C4-2B (cell line): ENCODE measurements around the gene MOB3A.

Experiments
- H3K27ac ChIP-seq: fragments of 450-650 bp; 2 replicates; pipeline ENCODE4 v1.5.1; 2017
- CTCF ChIP-seq: fragments of 450-650 bp; conservative IDR thresholded peaks from 2 replicates; pipeline ENCODE4 v1.5.1; 2017; ENCODE audit warnings: mild to moderate bottlenecking
- ZFX ChIP-seq: fragments of 450-650 bp; IDR thresholded peaks from 2 replicates; pipeline ENCODE4 v1.6.1; 2017

Gene MOB3A

DNA sequence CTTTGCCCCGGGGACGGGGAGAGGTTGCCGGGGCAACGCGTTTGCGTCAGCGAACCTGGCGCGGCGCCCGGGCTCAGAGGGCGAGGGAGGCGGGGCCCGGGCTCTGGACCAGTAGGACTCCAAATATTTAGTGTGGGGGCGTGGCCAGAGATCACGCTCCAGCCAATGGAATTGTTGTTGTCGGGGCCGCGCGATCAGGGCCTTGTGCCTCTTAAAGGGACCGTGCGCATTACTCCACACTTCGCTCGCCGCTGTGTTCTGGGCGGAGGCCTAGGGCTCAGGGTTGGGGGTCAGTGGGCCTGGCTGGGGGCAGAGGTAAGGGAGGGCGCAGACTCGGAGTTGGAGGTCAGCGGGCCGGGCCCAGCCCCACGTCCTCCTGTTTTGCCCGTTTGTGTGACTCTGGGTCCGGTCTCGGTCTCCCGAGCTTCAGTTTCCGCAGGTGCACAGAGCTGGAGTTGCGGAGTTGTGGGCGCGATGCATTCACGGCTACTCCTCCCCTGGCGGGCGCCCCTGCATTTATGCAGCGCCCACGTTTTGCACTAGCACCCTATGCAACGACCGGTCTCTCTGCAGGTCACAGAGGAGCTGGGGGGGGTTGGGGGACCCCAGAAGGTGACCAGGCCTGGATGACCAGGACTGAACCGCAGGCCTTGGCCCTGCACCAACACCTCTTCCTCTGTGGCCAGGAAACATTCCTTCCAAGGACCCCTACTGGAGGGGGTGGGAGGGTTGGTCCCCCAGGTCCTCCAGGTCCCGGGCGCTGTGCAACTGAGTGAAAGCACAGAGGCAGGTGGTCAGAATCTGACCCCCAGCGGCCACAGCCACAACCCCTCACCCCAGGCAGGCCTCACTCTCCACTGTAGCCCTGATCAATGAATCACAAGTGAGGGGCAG, 34.4 kb downstream of the MOB3A start:
- TF ChIP-seq CTCF: no peak
- TF ChIP-seq ZFX: peak; percentile 75; the same call in 1 of the 2 replicates
- peak overlapping the region; percentile 95 for H3K27ac ChIP-seq

DNA sequence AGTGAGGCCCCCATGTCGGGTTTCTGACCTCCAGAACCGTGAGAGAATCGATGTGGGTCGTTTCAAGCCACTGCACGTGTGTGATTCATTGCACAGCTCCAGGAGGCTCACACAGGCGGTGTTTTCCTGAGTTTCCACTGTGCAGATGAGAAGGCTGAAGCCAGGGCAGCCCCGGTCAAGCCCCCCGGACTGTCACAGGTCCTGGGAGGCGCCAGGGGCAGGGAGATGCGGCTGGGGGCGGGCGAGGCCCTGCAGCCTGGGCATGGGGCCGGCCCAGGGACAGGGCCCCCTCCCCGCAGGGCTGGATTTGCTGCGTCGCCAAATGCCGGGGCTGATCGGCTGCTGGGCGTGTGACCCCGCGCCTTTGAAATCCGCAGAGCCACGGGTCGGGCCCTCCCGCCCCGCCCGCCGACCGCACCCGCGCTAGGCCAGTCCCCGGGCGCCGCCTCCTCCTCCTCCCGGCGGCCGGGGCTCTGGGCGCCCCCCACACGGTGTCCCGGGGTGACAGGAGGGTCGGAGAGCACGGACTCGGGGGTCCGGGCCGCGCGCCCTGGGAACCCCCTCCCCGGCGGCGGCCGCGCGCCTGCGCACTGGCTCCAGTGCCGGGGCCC, 35.1 kb downstream of the MOB3A start:
- TF ChIP-seq ZFX: peak; percentile 12; the same call in 1 of the 2 replicates
- TF ChIP-seq CTCF: no peak
- peak overlapping the region; percentile 95 for H3K27ac ChIP-seq

DNA sequence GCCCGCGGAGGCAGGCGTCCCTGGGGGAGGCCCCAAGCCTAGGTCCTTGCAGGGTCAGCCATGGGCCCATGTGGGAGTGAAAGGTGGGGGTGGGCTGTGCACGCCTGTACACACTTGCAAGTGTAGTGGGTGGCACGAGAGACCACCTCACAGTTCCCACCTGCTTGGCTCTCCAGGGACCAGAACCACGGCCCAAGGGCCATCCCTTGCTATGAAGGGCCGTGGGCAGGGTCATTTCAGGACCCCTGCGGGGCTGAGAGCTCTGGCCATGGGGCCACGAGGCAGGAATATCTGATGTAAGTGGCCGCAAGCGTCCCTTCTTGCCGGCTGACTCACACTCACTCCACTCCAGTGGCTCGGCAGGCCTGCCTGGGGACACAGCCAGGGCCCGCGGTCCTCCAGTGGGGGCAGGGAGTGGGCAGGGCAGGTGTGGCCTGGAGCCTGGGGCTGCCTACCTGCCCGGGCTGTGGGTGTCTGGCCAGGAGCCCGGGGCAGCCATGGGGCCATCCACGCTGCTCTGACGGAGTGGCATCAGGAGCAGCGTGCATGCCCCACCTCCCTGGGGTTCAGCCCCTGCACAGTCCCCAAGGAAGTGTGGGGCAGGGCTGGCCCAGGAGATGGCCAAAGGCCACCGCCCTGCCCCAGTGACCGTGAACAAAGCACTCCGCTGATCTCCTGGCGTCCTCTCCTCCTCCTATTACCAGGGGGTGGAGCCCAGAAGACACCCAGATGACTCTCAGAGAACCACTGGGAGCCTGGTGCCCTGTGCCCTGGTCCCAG, 36.5 kb downstream of the MOB3A start:
- peak overlapping the region; percentile 95 for H3K27ac ChIP-seq
- TF ChIP-seq ZFX (peak; percentile 39; the same call in 1 of the 2 replicates), CTCF (no peak)

DNA sequence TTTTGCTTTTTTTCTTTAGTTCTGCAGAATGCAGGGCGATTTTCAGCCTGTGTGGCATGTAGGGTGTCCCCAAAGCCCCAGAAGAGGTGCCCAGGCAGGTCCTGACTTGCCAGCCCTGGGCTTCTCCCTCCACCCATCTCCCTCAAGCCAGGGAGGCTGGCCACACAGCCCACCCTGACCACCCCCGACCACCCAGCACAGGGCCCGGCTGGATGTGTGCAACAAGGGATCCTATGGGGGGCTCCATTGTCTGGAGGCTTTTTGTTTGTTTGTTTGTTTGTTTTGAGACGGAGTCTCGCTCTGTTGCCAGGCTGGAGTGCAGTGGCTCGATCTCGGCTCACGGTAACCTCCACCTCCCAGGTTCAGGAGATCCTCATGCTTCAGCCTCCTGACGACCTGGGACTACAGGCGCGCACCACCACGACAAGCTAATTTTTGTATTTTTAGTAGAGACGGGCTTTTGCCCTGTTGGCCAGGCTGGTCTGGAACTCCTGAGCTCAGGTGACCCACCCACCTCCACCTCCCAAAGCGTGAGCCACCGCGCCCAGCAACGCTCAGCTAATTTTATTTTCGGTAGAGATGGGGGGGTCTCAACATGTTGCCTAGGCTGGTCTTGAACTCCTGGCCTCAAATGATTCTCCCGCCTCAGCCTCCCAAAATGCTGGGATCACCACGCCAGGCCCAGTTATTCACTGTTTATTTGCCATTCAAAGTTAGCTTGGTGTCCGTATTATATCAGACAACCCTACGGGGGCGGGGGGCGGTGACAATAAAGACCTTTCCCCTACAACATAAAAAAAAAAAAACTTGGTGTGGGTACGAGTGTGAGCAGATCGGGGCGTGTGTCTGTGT, 37.3 kb downstream of the MOB3A start:
- no peak for TF ChIP-seq CTCF
- TF ChIP-seq ZFX: no peak
- H3K27ac ChIP-seq: peak overlapping the region; percentile 95

DNA sequence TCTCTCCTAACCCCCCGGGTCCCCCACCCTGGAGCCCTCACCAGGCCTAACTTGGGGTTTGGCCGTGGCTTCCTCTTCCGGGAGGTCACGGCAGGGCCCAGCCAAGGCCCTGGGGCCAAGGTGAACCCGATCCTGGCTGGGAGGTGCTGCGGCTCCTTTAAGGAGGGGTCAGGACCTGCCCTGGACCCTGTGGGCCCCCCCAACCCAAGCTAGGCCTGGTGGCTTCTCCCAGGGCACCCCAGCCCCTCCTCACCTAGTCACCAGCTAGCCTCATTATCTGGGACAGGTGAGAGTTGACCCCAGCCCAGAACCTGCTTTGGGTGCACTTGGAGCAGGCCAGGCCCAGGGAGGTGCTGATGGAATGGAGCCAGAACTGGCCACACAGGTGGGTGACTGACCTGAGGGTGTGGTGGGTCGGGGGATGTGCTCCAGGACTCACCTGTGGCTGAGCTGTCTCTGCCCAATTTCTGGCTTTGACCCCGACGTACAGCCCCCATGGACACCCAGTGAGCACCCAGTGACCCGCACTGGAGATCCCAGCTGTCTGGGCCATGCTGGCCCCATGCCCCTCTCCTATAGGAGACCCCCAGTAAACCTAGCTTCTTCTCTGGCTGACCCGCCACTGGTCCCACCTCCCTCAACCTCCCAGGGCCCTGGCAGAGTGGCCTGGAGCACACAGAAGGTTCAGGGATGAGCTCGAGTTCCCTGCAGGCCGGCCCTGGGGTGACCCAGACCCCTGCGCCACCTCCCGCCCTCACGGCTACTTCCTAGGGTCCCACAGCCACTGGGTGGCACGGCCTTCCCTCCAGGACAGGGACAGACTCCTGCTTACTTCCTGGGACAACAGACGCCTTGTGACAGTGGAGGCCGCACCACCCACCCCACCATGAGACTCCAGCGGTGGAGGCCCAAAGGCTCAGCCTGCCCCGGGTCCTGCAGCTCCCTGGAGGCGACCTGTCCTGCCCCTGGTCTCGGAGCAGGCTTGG, 38.3 kb downstream of the MOB3A start:
- no peak for TF ChIP-seq CTCF
- no peak for TF ChIP-seq ZFX
- peak overlapping the region; percentile 95 for H3K27ac ChIP-seq

GRCh38 chr19:2056837-2057192, 39.3 kb downstream of the MOB3A start:
- TF ChIP-seq CTCF (no peak), ZFX (no peak)
- no peak overlapping the region; the same call in 1 of the 2 replicates for H3K27ac ChIP-seq
